Upper lobe of right lung (tissue), 1 donor: Measurements from ENCODE around the gene CD276. TPM values are rescaled to one million over a fixed set of nuclear protein-coding genes. Genes with fewer than 3 reads are reported as not detected.

Experiments used
- ATAC-seq: fragments of 200-7000 bp; cut with Tn5 transposase; one replicate; pipeline ENCODE4 v1.9.1; 2020; ENCODE audit warnings: mild to moderate bottlenecking, moderate library complexity
- DNase-seq: peaks from one replicate; pipeline ENCODE4 v3.0.0-alpha.2; 2020
- H3K27ac ChIP-seq: fragments of 200-600 bp; one replicate; pipeline ENCODE4 v1.8.0; 2022
- H3K27me3 ChIP-seq: fragments of 200-600 bp; one replicate; pipeline ENCODE4 v1.8.0; 2022; ENCODE audit warnings: mild to moderate bottlenecking
- H3K36me3 ChIP-seq: fragments of 200-600 bp; one replicate; pipeline ENCODE4 v1.8.0; 2022
- H3K4me1 ChIP-seq: fragments of 200-600 bp; one replicate; pipeline ENCODE4 v1.8.0; 2022
- H3K4me3 ChIP-seq: fragments of 200-600 bp; one replicate; pipeline ENCODE4 v1.8.0; 2022; ENCODE audit warnings: mild to moderate bottlenecking
- H3K9me3 ChIP-seq: fragments of 200-600 bp; one replicate; pipeline ENCODE4 v1.8.0; 2022
- intact Hi-C: fragments of 100-400 bp; cut with DNase I; formaldehyde crosslinking; loops from one replicate; pipeline ENCODE4 v1.11.0; 2022
- total RNA-seq: library from RNA; stranded (reverse); fragmentation: NEBNext Ultra II Directional; extraction: Animal tissue kit (Norgen Biotek cat#: 25700); gene quantifications from one replicate; pipeline ENCODE4 v1.2.1, GENCODE V29; 2021
- TF ChIP-seq, protein P1 (sequence below): fragments of 200-600 bp; IDR thresholded peaks from one replicate; pipeline ENCODE4 v1.8.0; 2022; ENCODE audit warnings: antibody characterized with exemption
- donor health status: DM: no; HTN: yes; CAD: no; lungs with severe emphysema.

CD276 gene
- total RNA-seq, 1 donor from 2014 or later: 60.8 TPM

DNA sequence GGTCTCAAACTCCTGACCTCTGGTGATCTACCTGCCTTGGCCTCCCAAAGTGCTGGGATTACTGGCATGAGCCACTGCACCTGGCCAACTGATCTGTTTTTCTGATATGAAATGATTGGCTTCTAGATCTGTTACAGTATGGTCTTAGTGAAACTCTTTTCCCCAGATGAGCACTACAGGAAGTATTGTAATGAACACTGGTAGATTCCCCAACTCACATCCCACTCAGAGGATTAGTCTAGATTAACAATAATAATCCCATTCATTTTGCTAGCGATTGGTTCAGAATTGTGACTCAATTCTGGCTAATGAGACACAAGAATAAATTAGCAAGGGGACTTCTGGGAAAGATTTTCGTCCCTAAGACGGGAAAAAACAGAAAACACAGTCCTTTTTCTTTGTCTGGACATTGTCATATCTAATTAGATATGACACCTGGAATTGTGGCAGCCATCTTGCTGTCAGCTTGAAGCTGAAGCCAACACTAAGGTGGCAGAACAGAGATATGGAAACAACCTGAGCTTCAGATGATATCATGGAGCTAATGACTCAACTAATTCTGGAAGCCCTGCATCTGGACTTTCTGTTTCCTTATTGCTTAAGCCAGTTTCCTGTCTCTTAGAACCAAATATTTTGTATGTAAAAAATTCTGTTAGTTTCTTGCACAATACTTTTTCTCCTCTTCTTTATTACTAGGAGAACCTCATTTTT is 33.6 kb upstream of the CD276 start:
- DNase-seq: no peak
- no peaks in the 10 kb centered on the region for H3K9me3 ChIP-seq
- no peaks in the 10 kb centered on the region for H3K4me1 ChIP-seq
- no peak for ATAC-seq
- TF ChIP-seq, protein P1, sequence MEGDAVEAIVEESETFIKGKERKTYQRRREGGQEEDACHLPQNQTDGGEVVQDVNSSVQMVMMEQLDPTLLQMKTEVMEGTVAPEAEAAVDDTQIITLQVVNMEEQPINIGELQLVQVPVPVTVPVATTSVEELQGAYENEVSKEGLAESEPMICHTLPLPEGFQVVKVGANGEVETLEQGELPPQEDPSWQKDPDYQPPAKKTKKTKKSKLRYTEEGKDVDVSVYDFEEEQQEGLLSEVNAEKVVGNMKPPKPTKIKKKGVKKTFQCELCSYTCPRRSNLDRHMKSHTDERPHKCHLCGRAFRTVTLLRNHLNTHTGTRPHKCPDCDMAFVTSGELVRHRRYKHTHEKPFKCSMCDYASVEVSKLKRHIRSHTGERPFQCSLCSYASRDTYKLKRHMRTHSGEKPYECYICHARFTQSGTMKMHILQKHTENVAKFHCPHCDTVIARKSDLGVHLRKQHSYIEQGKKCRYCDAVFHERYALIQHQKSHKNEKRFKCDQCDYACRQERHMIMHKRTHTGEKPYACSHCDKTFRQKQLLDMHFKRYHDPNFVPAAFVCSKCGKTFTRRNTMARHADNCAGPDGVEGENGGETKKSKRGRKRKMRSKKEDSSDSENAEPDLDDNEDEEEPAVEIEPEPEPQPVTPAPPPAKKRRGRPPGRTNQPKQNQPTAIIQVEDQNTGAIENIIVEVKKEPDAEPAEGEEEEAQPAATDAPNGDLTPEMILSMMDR: no peak
- H3K36me3 ChIP-seq: no peaks in the 10 kb centered on the region
- no peaks in the 10 kb centered on the region for H3K27me3 ChIP-seq
- no peak overlapping the region for H3K27ac ChIP-seq
- intact Hi-C loops: no loop called here
- no peak overlapping the region for H3K4me3 ChIP-seq

- H3K27me3 ChIP-seq: peaks cover 5% of the 10 kb centered on the region
- no peak overlapping the region for H3K27ac ChIP-seq
- no peaks in the 10 kb centered on the region for H3K4me1 ChIP-seq
- no peaks in the 10 kb centered on the region for H3K36me3 ChIP-seq
- TF ChIP-seq, protein P1: no peak
- DNase-seq (no peak), ATAC-seq (no peak)
- no peaks in the 10 kb centered on the region for H3K9me3 ChIP-seq
- no peak overlapping the region for H3K4me3 ChIP-seq
- intact Hi-C loops: no loop called here
Observed at GRCh38 chr15:73654659-73655058, 29.5 kb upstream of the CD276 start.

DNA sequence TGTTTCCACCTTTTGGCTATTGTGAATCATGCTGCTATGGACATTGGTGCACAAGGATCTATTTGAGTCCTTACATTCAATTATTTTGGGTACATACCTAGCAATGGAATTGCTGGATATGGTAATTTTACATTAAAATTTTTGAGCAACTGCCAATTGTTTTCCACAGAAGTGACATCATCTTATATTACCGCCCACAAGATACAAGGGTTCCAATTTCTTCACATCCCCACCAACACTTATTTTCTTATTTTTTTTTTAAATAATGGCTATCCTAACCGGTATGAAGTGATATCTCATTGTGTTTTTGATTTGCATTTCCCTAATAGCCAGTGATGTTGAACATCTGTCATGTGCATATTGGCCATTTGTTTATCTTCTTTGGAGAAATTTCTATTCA is 28.5 kb upstream of the CD276 start:
- Histone ChIP-seq H3K27me3 (peaks cover 5% of the 10 kb centered on the region), H3K27ac (no peak overlapping the region), H3K36me3 (no peaks in the 10 kb centered on the region), H3K4me1 (no peaks in the 10 kb centered on the region), H3K4me3 (no peak overlapping the region), H3K9me3 (no peaks in the 10 kb centered on the region)
- intact Hi-C loops: no loop called here
- no peak for DNase-seq
- TF ChIP-seq, protein P1: no peak
- no peak for ATAC-seq

- no peaks in the 10 kb centered on the region for H3K9me3 ChIP-seq
- peaks cover 5% of the 10 kb centered on the region for H3K27me3 ChIP-seq
- no peak overlapping the region for H3K4me3 ChIP-seq
- TF ChIP-seq, protein P1: no peak
- intact Hi-C loops: no loop called here
- H3K36me3 ChIP-seq: no peaks in the 10 kb centered on the region
- no peaks in the 10 kb centered on the region for H3K4me1 ChIP-seq
- DNase-seq: no peak
- no peak overlapping the region for H3K27ac ChIP-seq
- ATAC-seq: no peak
Observed at GRCh38 chr15:73658645-73659044, 25.5 kb upstream of the CD276 start.

DNA sequence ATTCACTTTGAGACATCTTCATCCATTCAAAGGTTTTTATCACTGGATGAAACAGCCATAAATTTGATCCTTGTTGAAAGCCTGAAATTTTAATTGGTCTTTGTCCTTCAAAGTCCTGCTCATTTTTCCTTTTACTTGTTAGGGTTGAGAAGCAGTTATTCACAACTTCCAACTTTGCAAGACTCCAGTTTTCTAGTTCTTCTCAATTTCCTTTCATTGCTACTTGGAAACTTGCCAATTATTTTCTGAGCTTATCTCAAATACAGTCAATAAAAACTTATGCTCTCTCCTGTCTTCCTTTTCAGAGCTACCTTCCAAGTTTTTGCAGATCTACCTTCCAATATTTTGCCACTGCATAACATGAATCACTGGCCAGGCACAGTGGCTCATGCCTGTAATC is 23.7 kb upstream of the CD276 start:
- H3K4me1 ChIP-seq: no peaks in the 10 kb centered on the region
- TF ChIP-seq, protein P1: no peak
- no peaks in the 10 kb centered on the region for H3K36me3 ChIP-seq
- no peaks in the 10 kb centered on the region for H3K9me3 ChIP-seq
- H3K27me3 ChIP-seq: peaks cover 5% of the 10 kb centered on the region
- no peak for ATAC-seq
- no peak for DNase-seq
- no peak overlapping the region for H3K4me3 ChIP-seq
- no peak overlapping the region for H3K27ac ChIP-seq
- intact Hi-C loops: no loop called here

DNA sequence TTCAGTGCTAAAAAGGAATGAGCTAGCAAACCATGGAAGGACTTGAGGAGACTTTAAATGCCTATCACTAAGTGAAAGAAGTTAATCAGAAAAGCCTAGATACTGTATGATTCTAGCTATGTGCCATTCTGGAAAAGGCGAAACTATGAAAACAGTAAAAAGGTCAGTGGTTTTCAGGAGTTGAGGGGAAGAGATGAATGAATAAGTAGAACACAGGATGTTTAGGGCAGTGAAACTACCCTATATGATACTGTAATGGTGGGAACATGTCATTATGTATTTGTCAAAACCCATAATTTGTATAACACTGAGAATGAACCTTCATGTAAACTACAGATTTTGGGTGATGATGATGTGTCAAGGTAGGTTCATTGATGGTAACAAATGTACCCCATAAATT is 9.6 kb upstream of the CD276 start:
- intact Hi-C loops: no loop called here
- Histone ChIP-seq H3K9me3 (no peaks in the 10 kb centered on the region), H3K4me1 (peaks cover 3% of the 10 kb centered on the region), H3K27ac (no peak overlapping the region), H3K4me3 (no peak overlapping the region), H3K36me3 (no peaks in the 10 kb centered on the region), H3K27me3 (peaks cover 14% of the 10 kb centered on the region)
- ATAC-seq: no peak
- DNase-seq: no peak
- TF ChIP-seq, protein P1: no peak
